SW 1271 (cell line): ENCODE results near the gene KRTAP1-1.
"Not testable (repeated sequence)": the region's sequence is repeated elsewhere in the genome, so short reads cannot be mapped to it uniquely, and the experiment has no call there.

Source experiments
- DNase-seq, 2 experiments: peaks; one replicate each; lab custom pipeline; 2025; lab: John Stamatoyannopoulos, UW

Gene KRTAP1-1

GRCh38 chr17:41055130-41055529, 13.9 kb upstream of the KRTAP1-1 start, which contains the start of gene KRTAP2-2:
Gene KRTAP2-2 (minus strand): TSS chr17:41055230. CDS start chr17:41055211, 19 bp downstream.
- not testable (repeated sequence) for DNase-seq

DNA sequence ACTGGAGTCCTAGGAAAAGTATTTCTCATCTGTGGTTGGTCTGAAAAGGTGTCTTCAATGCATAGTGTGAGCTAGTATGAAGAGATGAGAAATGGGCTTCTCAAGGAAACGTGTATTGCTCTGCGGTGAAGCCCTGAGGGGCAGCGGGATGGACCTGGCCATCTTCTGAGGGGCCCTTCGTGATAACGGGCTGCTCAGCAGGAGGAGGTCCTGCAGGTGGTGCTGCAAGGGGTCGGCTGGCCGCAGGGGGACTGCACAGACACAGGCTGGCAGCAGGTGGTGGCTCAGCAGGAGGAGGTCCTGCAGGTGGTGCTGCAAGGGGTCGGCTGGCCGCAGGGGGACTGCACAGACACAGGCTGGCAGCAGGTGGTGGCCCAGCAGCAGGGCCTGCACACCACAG, 13.3 kb upstream of the KRTAP1-1 start:
- not testable (repeated sequence) for DNase-seq

DNA sequence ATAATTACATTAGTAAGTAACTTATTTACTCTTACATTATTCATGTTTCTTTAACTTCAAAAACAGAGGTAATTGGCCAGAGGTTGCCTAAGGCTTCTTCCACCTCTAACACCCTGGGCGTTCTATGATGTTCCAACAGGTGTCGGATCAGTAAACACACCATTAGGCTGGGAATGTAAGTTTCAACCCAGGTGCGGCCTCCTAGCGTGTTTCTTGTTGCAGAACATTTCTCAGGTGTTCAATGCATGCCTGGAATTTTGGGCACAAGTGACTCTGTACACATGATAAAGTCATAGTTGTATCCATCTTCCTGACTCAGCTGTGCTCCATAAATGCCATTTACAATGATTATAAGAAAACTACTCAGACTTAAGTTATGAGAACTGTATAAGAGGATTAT, 12.8 kb upstream of the KRTAP1-1 start:
- no peak for DNase-seq

- DNase-seq, result no peak
These were observed 11.3 kb upstream of the KRTAP1-1 start for GRCh38 chr17:41052566-41052965.

GRCh38 chr17:41049110-41049509, 7.9 kb upstream of the KRTAP1-1 start:
- DNase-seq, result peak; percentile 25 to 67

- peak in 1 of 2 experiments; percentile 27 for DNase-seq
These were observed 7.2 kb upstream of the KRTAP1-1 start for GRCh38 chr17:41048441-41048840.

- DNase-seq, result not testable (repeated sequence)
These were observed 5.7 kb upstream of the KRTAP1-1 start, which contains the start of gene KRTAP2-1 for GRCh38 chr17:41046735-41047465. Gene KRTAP2-1 (minus strand): TSS chr17:41047316. CDS start chr17:41047267, 49 bp downstream.

- DNase-seq, result no peak
These were observed 1.7 kb upstream of the KRTAP1-1 start for GRCh38 chr17:41042953-41043352.

GRCh38 chr17:41037853-41038350, 3.3 kb downstream of the KRTAP1-1 start:
- no peak for DNase-seq

DNA sequence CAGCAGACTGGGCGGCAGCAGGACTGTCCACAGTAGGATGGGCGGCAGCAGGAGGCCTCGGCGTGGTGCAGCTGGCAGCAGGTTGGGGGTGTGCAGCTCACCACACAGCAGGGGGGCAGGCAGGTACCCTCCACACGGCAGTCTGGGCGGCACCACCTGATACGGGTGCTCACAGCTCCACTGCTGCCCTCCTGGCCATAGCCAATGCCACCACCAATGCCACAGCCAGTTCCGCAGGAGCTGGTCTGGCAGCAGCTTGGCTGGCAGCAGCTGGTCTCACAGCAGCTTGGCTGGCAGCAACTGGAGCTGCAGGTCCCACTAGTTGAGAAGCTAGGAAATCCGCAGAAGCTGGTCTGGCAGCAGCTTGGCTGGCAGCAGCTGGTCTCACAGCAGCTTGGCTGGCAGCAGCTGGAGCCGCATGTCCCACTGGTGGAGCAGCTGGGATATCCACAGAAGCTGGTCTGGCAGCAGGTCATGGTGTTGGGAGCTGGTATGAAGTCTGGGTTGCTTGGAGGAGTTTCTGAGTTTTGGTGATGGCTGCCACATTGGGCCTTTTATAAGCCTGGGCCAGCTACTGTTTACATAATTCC, 6.8 kb downstream of the KRTAP1-1 start, which contains the start of gene KRTAP1-3:
Gene KRTAP1-3 (minus strand): TSS at position 529 of the 590 bp plus-strand sequence. CDS start 53 bp downstream, at position 476.
- DNase-seq, result not testable (repeated sequence)

- no peak for DNase-seq
These were observed 11.5 kb downstream of the KRTAP1-1 start, which contains the start of gene KRTAP1-4 for GRCh38 chr17:41029633-41030245. Gene KRTAP1-4 (minus strand): TSS chr17:41030195. CDS start chr17:41030078, 117 bp downstream.

DNA sequence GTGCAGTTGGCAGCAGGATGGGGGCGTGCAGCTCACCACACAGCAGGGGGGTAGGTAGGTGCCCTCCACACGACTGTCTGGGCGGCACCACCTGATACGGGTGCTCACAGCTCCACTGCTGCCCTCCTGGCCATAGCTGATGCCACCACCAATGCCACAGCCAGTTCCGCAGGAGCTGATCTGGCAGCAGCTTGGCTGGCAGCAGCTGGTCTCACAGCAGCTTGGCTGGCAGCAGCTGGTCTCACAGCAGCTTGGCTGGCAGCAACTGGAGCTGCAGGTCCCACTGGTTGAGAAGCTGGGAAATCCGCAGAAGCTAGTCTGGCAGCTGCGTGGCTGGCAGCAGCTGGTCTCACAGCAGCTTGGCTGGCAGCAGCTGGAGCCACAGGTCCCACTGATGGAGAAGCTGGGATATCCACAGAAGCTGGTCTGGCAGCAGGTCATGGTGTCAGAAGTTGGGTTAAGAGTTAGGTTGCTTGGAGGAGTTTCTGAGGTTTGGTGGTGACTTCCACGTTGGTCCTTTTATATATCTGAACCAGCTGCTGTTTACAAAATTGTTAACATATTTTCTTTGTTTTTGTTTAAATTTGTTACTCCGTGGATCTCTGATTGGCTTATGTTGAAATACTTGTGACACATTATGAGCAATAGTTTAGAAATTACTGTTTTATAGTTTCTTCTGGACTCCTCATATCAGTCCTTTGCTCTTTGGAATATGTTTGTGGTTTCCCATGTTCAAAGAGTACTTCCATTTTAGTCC, 14.4 kb downstream of the KRTAP1-1 start, which contains the start of gene KRTAP1-5:
Gene KRTAP1-5 (minus strand): TSS at position 494 of the 757 bp plus-strand sequence. CDS start 53 bp downstream, at position 441.
- no peak for DNase-seq

GRCh38 chr17:41024697-41025096, 16.6 kb downstream of the KRTAP1-1 start:
- no peak for DNase-seq

DNA sequence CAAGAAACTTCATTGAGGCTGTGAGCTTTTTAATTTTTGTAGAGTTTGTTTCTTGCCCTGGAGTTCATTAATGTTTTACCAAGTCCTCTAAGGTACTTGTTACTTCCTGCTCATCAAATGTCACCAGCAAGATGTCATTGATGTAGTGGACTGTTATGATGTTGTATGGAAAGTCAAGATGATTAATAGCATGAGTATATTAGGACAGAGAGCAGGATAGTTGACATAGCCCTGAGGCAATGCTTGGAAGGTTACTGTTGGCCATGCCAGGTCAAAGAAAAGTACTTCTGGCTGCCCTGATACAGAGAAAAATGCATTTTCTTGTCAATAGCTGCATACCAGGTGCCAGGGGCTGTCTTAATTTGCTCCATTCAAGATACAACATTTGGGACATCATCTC, 20.9 kb downstream of the KRTAP1-1 start:
- no peak for DNase-seq

GRCh38 chr17:41019415-41019814, 21.8 kb downstream of the KRTAP1-1 start:
- DNase-seq, result no peak

DNA sequence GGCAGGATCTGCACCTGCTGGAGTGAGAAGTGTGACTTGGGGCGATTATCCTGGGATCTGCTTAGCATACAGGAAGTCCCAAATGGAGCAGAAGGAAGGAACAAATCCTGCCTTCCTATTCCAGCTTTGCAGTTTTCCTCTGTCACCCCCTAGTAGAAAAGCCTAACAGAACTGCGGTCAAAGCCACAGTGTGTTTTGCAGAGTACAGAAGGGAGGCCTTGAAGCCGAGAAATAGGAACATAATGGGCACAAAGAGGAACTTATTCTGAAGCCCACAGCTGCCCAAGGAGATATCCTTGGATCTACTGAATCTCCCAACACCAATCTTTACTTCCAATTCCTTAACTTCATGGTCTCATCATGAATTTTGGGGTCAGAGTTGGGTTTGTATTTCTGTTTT, 22.7 kb downstream of the KRTAP1-1 start:
- DNase-seq, result no peak

GRCh38 chr17:41016578-41017215, 24.6 kb downstream of the KRTAP1-1 start:
- no peak for DNase-seq

GRCh38 chr17:41015454-41015853, 25.8 kb downstream of the KRTAP1-1 start:
- DNase-seq, result no peak

DNA sequence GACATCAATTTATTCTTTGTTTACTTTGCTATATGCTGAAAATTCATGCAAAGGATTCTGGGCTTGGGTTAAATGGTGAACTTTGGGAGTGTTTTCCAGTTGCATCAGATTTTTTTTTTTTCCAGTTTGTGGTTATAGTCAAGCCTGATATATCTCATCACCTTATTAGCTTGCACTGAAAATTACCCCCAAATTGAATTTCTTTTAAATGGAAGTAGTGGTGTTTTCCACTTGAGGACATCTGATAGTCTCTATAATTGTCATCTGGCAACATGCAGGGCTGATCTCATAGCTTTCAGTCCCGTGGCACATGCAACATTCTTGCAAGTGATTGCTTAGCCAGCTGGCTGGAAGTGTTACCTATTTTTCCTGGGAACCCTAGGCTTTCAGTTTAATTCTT, 27.6 kb downstream of the KRTAP1-1 start:
- no peak for DNase-seq

GRCh38 chr17:41013181-41013580, 28.1 kb downstream of the KRTAP1-1 start:
- DNase-seq, result no peak
